CD4-positive, alpha-beta T cell treated with Interleukin-6 at 100 ng/mL for 8 hours (primary cell): ENCODE results near the gene LIPF.
"Not testable (repeated sequence)": the region's sequence is repeated elsewhere in the genome, so short reads cannot be mapped to it uniquely, and the experiment has no call there.

ENCODE experiments used
- DNase-seq: peaks from one replicate; pipeline ENCODE4 v3.0.0-alpha.2; 2020; ENCODE audit warnings: mixed read lengths, low spot score

LIPF gene, protein sequence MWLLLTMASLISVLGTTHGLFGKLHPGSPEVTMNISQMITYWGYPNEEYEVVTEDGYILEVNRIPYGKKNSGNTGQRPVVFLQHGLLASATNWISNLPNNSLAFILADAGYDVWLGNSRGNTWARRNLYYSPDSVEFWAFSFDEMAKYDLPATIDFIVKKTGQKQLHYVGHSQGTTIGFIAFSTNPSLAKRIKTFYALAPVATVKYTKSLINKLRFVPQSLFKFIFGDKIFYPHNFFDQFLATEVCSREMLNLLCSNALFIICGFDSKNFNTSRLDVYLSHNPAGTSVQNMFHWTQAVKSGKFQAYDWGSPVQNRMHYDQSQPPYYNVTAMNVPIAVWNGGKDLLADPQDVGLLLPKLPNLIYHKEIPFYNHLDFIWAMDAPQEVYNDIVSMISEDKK

GRCh38 chr10:88664142-88664541, at the start of gene LIPF:
Gene LIPF (plus strand): TSS chr10:88664442. CDS start chr10:88667298, 2,856 bp downstream.
- no peak for DNase-seq

- no peak for DNase-seq
These were observed 47.8 kb upstream of the LIPF start for GRCh38 chr10:88616250-88616977.

DNA sequence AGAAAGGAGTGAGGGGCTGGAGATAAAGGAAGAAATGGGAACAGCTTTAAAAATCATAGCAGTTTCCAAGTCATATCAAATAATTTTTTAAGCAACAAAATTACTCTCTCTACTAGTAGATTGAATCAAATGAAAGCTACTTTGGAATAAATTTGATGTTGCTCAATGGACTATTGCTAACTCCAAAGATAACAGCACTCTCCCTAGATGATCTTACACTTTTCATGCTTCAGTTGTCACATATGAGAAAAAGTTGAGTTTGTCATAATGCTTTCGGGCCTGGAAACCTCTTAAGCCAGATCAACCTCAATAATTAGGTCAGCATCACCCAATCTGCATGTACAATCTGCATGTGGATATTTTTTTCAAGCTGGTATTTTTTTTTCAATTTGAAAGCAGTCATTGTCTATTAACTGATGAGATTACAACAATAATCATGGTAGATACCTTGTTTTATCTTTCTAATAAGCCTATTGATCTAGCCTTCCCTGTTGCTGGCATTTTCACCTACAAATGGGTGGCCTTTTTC, 46.4 kb upstream of the LIPF start:
- DNase-seq = no peak

DNA sequence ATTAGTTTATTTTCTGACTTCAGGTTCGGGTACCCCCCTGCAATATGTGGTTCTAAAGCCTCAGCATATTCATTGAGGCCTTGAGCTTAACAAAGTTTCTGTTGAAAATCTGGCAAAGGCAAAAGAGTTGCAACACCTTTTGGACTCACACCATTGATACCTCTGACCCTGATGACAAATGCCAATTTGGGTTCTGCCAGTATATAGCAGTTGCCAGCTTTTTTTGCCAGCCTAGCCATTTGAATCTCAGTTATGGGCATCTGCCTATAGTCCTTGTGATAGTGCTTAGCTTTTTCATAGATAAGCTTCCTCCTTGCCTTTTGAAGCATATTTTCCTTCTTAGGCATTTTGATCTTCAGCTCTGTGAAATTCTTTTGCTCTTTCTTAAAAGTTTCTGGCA, 45.7 kb upstream of the LIPF start:
- no peak for DNase-seq

DNA sequence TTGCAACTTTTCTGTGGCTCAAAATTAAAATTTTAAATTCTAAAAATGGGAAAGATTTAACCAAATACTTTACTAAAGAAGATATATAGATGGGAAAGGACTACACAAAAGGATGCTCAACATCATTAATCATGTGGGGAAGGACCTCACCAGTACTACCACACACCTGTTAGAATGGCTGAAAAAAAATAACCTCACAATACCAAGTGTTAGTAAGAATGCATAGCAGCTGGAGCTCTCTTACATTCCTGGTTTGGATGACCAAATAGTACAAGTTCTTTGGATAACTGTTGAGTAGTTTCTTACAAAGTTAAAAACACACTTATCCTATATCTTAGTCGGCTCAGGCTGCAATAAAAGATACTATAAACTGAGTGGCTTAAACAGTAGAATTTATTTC, 43.8 kb upstream of the LIPF start:
- no peak for DNase-seq

- no peak for DNase-seq
These were observed 40.4 kb upstream of the LIPF start for GRCh38 chr10:88623835-88624234.

- DNase-seq = no peak
These were observed 39.4 kb upstream of the LIPF start for GRCh38 chr10:88624840-88625239.

GRCh38 chr10:88640186-88640585, 24.1 kb upstream of the LIPF start:
- DNase-seq = no peak

DNA sequence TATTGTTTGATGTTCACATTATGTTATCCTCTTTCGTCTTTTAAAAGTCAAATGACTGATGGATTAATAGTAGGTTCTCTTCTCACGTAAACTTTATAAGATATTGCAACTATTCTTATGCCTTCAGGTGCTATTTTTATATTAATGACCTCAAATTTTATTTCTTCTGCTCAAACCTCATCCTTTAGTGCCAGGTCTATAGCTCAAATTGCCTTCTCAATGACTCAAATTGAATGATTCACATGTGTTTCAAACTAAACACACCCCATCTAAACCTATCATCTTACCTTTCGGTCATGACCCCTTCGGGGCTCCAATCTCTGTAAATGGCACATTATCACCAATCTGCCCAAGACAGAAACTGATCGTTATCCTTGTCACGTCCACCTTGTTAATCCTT, 22.0 kb upstream of the LIPF start:
- no peak for DNase-seq

DNA sequence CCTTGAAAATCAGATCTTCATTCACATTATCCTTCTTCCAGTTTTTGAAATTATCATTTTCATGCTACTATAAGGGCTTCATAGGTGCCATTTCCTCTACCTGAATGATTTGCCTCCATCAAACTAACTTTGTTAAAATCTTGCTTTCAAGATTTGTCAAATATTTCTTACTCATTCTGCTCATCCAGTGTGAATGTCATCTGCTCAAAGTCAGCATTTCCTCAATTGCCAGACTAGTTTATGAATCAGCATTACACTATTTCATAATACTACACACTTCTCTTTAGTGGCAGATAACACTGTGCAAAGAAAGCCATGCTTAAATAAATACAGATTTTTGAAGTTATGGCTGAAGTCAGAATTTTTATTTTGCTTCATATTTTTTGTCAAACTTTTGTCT, 21.3 kb upstream of the LIPF start:
- no peak for DNase-seq

DNA sequence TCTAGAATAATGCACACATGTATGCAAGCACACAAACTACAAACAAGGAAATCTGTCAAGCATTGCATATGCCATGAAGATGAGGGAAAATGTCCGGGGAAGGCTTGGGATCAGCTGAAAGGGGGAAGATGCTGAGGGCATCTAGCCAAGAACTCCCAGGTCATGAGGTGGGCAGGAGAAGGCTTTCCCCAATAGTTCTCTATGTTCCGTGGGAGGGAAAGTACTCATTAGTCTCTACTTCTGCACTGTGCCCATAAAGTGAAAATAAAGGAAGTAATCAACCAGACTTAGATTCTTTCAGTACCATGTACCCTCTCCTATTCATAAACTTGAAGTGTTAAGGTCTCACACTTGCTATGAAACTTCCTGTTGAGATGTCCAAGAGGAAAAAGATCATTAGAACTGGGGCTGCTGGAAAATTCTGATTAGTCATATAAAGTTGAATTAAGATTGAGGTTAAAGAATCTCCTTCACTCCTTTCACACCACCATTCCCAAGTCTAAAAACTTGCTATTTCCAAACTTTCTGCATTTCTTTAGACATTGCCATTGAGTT, 17.1 kb upstream of the LIPF start:
- DNase-seq = no peak

- DNase-seq = no peak
These were observed 13.1 kb upstream of the LIPF start for GRCh38 chr10:88651101-88651551.

- no peak for DNase-seq
These were observed 11.6 kb upstream of the LIPF start for GRCh38 chr10:88652616-88653015.

- no peak for DNase-seq
These were observed 6.3 kb upstream of the LIPF start for GRCh38 chr10:88657901-88658300.

GRCh38 chr10:88659725-88660597, 4.3 kb upstream of the LIPF start:
- no peak for DNase-seq

GRCh38 chr10:88660598-88660884, 3.7 kb upstream of the LIPF start:
- DNase-seq = no peak

- DNase-seq = no peak
These were observed 3.2 kb upstream of the LIPF start for GRCh38 chr10:88661018-88661417.

- DNase-seq = no peak
These were observed 2.7 kb upstream of the LIPF start for GRCh38 chr10:88661577-88661976.

DNA sequence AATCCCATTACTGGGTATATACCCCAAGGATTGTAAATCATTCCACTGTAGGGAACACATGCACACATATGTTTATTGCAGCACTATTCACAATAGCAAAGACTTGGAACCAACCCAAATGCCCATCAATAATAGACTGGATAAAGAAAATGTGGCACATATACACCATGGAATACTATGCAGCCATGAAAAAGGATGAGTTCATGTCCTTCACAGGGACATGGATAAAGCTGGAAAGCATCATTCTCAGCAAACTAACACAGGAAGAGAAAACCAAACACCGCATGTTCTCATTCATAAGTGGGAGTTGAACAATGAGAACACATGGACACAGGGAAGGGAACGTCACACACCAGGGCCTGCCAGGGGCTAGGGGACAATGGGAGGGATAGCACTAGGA, 1.1 kb upstream of the LIPF start:
- not testable (repeated sequence) for DNase-seq

DNA sequence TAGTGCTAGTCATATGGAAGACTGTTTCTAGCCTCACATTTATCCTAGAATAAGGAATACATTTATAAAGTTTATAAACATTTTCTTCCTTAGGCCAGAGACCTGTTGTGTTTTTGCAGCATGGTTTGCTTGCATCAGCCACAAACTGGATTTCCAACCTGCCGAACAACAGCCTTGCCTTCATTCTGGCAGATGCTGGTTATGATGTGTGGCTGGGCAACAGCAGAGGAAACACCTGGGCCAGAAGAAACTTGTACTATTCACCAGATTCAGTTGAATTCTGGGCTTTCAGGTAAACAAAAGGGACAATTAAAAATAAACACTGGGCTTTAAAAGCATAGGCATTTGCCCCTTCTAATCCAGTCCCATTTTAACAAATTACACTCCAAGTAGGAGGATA, 4.2 kb downstream of the LIPF start:
- DNase-seq = no peak

DNA sequence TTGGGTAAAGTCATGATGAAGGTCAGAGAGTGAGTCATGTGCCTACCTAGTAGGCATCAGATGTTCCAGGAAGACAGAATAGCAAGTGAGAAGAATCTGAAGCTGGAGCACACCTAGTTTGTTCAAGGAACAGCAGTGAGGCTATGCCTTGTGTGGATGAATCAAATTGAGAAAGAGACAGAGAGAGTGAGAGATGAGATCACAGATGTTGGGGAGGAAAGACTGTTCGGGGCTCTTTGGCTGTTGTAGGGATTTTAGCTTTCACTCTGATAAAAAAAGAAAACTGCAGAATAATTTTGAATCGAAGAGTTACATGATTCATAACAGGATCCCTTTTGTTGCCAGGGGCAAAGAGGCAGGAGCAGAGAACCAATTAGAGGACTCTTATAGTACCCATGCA, 6.3 kb downstream of the LIPF start:
- DNase-seq = no peak

DNA sequence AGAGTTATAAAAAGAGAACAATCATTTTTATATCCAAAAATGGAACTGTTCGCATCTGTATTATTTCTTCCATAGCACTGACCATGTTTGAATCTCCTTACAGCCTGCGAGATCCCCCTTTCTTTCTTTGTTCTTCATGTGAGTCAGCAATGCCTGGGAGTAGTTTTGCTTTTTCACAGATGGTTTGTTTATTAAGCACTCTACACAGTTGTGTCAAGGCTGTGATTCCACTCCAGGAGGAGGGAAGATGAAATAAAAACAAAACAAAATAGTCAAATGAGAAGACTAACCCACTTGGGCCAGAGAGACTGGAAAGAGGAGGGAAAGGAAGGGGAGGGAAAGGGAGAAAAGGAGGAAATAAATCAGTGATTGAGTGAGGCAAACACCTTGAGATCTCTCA, 7.8 kb downstream of the LIPF start:
- DNase-seq = no peak
